Omental fat pad (tissue), 4 donors: Measurements from ENCODE around the gene GALNTL6. TPM values are rescaled to one million over a fixed set of nuclear protein-coding genes. Genes with fewer than 3 reads are reported as not detected.

Experiments
- ATAC-seq: fragments of 150-250 bp; one replicate; pipeline ENCODE4 v1.9.1; 2016; ENCODE audit warnings: mild to moderate bottlenecking, moderate library complexity; ENCODE audit not compliant: low FRiP score
- DNase-seq: peaks from one replicate; pipeline ENCODE4 v3.0.0-alpha.2; 2019; ENCODE audit warnings: low spot score
- total RNA-seq, 4 donors: library from RNA; depleted of rRNA; stranded (reverse); fragments of >200 nt; gene quantifications; one replicate each; pipeline ENCODE4 v1.1.0, GENCODE V29; 2016
- TF ChIP-seq, protein P1 (sequence below), 3 donors: fragments of 450-650 bp; IDR thresholded peaks; one replicate each; pipeline ENCODE4 v1.5.1; 2016 to 2017; ENCODE audit warnings: antibody characterized with exemption in 3 of 3, mild to moderate bottlenecking in 3 of 3, moderate library complexity in 2 of 3

The GALNTL6 gene
- total RNA-seq, 4 donors from 2014 or later, result not detected

DNA sequence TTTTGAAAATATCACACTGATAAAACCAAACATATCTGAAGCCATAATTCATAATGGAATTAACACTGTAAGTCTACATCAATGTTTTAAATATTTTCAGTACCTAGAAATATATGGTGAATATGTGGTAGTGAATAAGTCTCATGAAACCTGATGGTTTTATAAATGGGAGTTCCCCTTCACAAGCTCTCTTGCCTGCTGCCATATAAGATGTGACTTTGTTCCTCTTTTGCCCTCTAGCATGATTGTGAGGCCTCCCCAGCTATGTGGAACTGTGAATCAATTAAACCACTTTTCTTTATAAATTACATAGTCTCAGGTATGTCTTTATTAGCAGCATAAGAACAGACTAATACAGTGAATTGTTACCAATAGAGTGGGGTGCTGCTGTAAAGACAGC, 818.6 kb downstream of the GALNTL6 start:
- DNase-seq, result no peak
- no peak for ATAC-seq

DNA sequence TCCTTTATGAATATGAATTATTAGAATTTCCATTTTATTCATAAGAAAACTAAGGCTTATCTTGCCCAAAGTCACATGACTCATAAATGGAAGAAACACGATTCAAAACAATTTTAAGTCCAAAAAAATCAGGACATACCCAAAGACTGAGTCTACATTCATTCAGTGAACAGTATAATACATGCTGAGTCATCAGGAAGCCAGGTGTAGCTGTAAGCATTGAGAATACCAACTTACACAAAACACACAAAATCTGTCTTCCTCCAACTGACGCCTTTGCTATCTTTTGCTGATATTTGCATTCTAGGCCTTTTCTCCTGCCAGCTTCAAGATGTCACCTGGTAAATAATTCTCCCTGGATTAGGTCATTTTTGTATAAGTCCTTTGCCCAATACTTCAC, 835.3 kb downstream of the GALNTL6 start:
- no peak for DNase-seq
- ATAC-seq, result no peak
- TF ChIP-seq, protein P1, sequence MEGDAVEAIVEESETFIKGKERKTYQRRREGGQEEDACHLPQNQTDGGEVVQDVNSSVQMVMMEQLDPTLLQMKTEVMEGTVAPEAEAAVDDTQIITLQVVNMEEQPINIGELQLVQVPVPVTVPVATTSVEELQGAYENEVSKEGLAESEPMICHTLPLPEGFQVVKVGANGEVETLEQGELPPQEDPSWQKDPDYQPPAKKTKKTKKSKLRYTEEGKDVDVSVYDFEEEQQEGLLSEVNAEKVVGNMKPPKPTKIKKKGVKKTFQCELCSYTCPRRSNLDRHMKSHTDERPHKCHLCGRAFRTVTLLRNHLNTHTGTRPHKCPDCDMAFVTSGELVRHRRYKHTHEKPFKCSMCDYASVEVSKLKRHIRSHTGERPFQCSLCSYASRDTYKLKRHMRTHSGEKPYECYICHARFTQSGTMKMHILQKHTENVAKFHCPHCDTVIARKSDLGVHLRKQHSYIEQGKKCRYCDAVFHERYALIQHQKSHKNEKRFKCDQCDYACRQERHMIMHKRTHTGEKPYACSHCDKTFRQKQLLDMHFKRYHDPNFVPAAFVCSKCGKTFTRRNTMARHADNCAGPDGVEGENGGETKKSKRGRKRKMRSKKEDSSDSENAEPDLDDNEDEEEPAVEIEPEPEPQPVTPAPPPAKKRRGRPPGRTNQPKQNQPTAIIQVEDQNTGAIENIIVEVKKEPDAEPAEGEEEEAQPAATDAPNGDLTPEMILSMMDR (IDR thresholded peaks at IDR 0.05), result no peak

More for the DNA sequence above, 818.6 kb downstream of the GALNTL6 start:
- TF ChIP-seq, protein P1 (IDR thresholded peaks at IDR 0.05), result no peak

GRCh38 chr4:172649143-172649542, 835.9 kb downstream of the GALNTL6 start:
- TF ChIP-seq, protein P1 (IDR thresholded peaks at IDR 0.05), result no peak
- no peak for DNase-seq
- ATAC-seq, result no peak

- ATAC-seq, result no peak
- no peak for DNase-seq
- TF ChIP-seq, protein P1 (IDR thresholded peaks at IDR 0.05), result no peak
Observed at GRCh38 chr4:172650758-172651530, 837.7 kb downstream of the GALNTL6 start.

- no peak for DNase-seq
- TF ChIP-seq, protein P1 (IDR thresholded peaks at IDR 0.05), result no peak
- no peak for ATAC-seq
Observed at GRCh38 chr4:172651961-172652360, 838.8 kb downstream of the GALNTL6 start.

DNA sequence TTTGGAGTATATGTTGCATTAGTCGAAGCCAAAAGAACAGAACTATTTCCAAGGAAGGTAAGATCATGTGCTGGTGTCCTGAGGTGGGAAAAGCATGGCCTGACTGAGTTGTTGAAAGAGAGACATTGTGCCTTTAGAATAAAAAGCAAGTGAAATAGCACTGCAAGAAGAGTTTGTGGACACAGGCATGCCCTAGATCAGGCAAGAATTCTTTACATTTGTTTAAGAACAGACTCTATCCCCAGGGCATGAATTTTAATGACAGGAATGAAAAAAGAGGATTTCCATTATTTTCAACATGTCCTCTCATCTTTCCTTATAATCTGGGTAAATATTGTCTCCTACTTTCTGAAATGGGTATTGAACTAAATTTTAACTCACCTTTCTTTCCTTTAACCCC, 839.2 kb downstream of the GALNTL6 start:
- DNase-seq, result no peak
- TF ChIP-seq, protein P1 (IDR thresholded peaks at IDR 0.05), result no peak
- ATAC-seq, result no peak

- DNase-seq (no peak), ATAC-seq (no peak)
- TF ChIP-seq, protein P1 (IDR thresholded peaks at IDR 0.05), result no peak
Observed at GRCh38 chr4:172653676-172654075, 840.5 kb downstream of the GALNTL6 start.
